WTC11 (cell line): Measurements from ENCODE around the gene CFAP20.

Experiments
- JAZF1 ChIP-seq: fragments of 250-450 bp; sonication (Bioruptor Pico); IDR thresholded peaks from 2 replicates; pipeline ENCODE4 v1.9.0; 2021; ENCODE audit warnings: moderate library complexity, mild to moderate bottlenecking, inconsistent platforms
- JUN ChIP-seq: sonication (generic); formaldehyde crosslinking; IDR thresholded peaks from 2 replicates; pipeline ENCODE4 v1.8.0; 2023; ENCODE audit warnings: mild to moderate bottlenecking, missing genetic modification reagents
- NFE2L1 ChIP-seq: sonication (generic); formaldehyde crosslinking; IDR thresholded peaks from 2 replicates; pipeline ENCODE4 v1.8.1; 2023; ENCODE audit warnings: missing genetic modification reagents
- NR1H2 ChIP-seq: sonication (generic); formaldehyde crosslinking; IDR thresholded peaks from 2 replicates; pipeline ENCODE4 v1.9.0; 2021; ENCODE audit warnings: mild to moderate bottlenecking, moderate library complexity, missing genetic modification reagents
- NR2C2 ChIP-seq: sonication (generic); formaldehyde crosslinking; IDR thresholded peaks from 2 replicates; pipeline ENCODE4 v1.8.0; 2022; ENCODE audit warnings: mild to moderate bottlenecking, missing genetic modification reagents
- TEAD1 ChIP-seq: sonication (generic); formaldehyde crosslinking; IDR thresholded peaks from 2 replicates; pipeline ENCODE4 v1.8.0; 2022; ENCODE audit warnings: mild to moderate bottlenecking, missing genetic modification reagents
- TP53 ChIP-seq: sonication (generic); formaldehyde crosslinking; IDR thresholded peaks from 2 replicates; pipeline ENCODE4 v1.8.1; 2023; ENCODE audit warnings: mild to moderate bottlenecking, missing genetic modification reagents
- TF ChIP-seq, protein P1 (sequence below): sonication (generic); formaldehyde crosslinking; IDR thresholded peaks from 2 replicates; pipeline ENCODE4 v1.8.0; 2022; ENCODE audit warnings: mild to moderate bottlenecking, missing genetic modification reagents
- TF ChIP-seq, protein P2 (sequence below): fragments of 200-600 bp; IDR thresholded peaks from 2 replicates; pipeline ENCODE4 v1.8.0; 2022; ENCODE audit warnings: antibody characterized with exemption
- TF ChIP-seq, protein P3 (sequence below): fragments of 250-450 bp; sonication (Bioruptor Pico); conservative IDR thresholded peaks from 2 replicates; pipeline ENCODE4 v1.9.0; 2021; ENCODE audit warnings: mild to moderate bottlenecking
- TF ChIP-seq, protein P4 (sequence below): sonication (generic); formaldehyde crosslinking; IDR thresholded peaks from 2 replicates; pipeline ENCODE4 v1.8.1; 2022; ENCODE audit warnings: missing genetic modification reagents, borderline replicate concordance
- TF ChIP-seq, protein P5 (sequence below): sonication (generic); formaldehyde crosslinking; IDR thresholded peaks from 2 replicates; pipeline ENCODE4 v1.8.1; 2022; ENCODE audit warnings: low read depth, missing genetic modification reagents, borderline replicate concordance

DNA sequence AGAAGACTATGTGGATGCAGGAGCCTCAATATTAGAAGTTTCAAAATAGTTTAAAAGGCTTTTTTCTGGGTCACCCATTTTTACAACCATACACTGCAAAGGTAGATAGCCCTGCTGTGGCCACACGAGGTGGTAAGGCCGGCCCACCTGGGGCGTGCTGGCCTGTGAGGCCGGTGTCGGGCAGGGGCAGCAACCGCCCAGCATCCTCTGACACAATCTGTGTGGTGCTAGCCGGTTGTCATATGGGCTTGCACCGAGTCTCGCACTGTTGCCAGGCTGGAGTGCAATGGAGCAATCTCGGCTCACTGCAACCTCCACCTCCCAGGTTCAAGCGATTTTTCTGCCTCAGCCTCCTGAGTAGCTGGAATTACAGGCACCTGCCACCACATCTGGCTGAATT is 44.0 kb downstream of the CFAP20 start:
- TF ChIP-seq, protein P1, sequence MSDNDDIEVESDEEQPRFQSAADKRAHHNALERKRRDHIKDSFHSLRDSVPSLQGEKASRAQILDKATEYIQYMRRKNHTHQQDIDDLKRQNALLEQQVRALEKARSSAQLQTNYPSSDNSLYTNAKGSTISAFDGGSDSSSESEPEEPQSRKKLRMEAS (CRISPR knock-in tag) = no peak
- TF ChIP-seq, protein P2, sequence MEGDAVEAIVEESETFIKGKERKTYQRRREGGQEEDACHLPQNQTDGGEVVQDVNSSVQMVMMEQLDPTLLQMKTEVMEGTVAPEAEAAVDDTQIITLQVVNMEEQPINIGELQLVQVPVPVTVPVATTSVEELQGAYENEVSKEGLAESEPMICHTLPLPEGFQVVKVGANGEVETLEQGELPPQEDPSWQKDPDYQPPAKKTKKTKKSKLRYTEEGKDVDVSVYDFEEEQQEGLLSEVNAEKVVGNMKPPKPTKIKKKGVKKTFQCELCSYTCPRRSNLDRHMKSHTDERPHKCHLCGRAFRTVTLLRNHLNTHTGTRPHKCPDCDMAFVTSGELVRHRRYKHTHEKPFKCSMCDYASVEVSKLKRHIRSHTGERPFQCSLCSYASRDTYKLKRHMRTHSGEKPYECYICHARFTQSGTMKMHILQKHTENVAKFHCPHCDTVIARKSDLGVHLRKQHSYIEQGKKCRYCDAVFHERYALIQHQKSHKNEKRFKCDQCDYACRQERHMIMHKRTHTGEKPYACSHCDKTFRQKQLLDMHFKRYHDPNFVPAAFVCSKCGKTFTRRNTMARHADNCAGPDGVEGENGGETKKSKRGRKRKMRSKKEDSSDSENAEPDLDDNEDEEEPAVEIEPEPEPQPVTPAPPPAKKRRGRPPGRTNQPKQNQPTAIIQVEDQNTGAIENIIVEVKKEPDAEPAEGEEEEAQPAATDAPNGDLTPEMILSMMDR = no peak
- TF ChIP-seq, protein P3, sequence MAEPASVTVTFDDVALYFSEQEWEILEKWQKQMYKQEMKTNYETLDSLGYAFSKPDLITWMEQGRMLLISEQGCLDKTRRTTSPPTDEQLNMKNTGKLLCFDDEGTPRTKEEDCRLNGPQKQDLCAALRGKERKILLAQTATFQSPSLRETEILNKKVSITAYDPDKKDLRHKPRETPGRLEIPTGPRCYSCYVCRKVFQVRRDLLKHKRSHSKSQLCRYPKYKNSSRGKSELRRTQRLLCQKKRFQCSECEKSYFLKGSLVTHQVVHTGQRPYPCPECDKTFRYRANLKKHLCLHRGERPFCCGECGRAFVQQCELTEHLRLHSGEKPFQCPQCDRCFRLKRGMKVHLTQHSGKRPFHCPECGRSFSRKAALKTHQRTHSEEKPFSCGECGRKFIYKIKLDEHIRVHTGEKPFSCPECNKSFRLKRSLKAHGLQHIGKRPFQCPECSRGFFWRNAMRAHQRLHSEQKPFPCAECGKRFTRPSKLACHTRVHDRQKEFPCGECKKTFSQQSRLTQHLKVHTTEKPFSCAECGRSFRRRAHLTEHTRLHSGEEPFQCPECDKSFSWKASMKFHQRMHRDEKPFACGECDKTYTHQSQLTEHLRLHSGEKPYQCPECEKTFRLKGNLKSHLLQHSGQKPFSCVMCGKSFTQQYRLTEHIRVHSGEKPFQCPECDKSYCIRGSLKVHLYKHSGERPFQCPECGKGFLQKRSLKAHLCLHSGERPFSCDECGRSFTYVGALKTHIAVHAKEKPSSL (CRISPR knock-in tag) = no peak
- TF ChIP-seq, protein P4, sequence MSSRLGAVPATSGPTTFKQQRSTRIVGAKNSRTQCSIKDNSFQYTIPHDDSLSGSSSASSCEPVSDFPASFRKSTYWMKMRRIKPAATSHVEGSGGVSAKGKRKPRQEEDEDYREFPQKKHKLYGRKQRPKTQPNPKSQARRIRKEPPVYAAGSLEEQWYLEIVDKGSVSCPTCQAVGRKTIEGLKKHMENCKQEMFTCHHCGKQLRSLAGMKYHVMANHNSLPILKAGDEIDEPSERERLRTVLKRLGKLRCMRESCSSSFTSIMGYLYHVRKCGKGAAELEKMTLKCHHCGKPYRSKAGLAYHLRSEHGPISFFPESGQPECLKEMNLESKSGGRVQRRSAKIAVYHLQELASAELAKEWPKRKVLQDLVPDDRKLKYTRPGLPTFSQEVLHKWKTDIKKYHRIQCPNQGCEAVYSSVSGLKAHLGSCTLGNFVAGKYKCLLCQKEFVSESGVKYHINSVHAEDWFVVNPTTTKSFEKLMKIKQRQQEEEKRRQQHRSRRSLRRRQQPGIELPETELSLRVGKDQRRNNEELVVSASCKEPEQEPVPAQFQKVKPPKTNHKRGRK = no peak
- TF ChIP-seq NFE2L1 (CRISPR knock-in tag) (no peak), NR1H2 (CRISPR knock-in tag) (no peak), JUN (CRISPR knock-in tag) (no peak), TEAD1 (CRISPR knock-in tag) (no peak), TP53 (CRISPR knock-in tag) (no peak), JAZF1 (CRISPR knock-in tag) (no peak), NR2C2 (no peak)
- TF ChIP-seq, protein P5, sequence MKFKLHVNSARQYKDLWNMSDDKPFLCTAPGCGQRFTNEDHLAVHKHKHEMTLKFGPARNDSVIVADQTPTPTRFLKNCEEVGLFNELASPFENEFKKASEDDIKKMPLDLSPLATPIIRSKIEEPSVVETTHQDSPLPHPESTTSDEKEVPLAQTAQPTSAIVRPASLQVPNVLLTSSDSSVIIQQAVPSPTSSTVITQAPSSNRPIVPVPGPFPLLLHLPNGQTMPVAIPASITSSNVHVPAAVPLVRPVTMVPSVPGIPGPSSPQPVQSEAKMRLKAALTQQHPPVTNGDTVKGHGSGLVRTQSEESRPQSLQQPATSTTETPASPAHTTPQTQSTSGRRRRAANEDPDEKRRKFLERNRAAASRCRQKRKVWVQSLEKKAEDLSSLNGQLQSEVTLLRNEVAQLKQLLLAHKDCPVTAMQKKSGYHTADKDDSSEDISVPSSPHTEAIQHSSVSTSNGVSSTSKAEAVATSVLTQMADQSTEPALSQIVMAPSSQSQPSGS (CRISPR knock-in tag) = no peak
